OCI-LY1 (cell line): ENCODE data around the gene EIF3F.

Experiments
- EZH2 ChIP-seq: fragments of 200-600 bp; sonication (generic), shearing (Covaris generic); IDR thresholded peaks from 2 replicates; pipeline ENCODE4 v1.8.0; 2017; ENCODE audit warnings: borderline replicate concordance, mixed run types, mild to moderate bottlenecking, antibody characterized with exemption, low read length, moderate library complexity, mixed read lengths
- TF ChIP-seq, protein P1 (sequence below): fragments of 200-600 bp; sonication (generic), shearing (Covaris generic); IDR thresholded peaks from 2 replicates; pipeline ENCODE4 v1.5.1; 2017; ENCODE audit warnings: mild to moderate bottlenecking, antibody characterized with exemption, low read length, moderate library complexity, mixed read lengths

DNA sequence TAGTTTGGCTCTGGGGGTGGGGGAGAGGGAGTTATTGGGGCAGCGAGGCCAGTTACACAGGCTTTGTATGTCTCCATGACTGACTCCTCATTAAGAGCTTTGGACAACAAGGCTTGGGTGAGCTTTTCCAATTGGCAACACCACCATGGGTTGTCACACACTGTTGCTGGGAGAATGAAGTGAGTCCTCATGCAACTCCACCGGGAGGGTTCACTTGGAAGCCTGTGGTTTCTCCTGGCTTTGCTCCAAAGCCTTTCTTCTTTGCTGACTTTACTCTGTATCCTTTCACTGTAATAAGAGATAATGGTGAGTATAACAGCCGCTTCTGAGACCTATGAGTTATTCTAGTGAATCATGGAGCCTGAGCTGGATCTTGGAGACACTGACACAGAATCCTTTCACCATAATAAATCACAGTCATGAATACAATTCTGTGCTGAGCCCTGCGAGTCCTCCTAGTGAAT is 24.9 kb downstream of the EIF3F start:
- no peak for TF ChIP-seq EZH2
- TF ChIP-seq, protein P1, sequence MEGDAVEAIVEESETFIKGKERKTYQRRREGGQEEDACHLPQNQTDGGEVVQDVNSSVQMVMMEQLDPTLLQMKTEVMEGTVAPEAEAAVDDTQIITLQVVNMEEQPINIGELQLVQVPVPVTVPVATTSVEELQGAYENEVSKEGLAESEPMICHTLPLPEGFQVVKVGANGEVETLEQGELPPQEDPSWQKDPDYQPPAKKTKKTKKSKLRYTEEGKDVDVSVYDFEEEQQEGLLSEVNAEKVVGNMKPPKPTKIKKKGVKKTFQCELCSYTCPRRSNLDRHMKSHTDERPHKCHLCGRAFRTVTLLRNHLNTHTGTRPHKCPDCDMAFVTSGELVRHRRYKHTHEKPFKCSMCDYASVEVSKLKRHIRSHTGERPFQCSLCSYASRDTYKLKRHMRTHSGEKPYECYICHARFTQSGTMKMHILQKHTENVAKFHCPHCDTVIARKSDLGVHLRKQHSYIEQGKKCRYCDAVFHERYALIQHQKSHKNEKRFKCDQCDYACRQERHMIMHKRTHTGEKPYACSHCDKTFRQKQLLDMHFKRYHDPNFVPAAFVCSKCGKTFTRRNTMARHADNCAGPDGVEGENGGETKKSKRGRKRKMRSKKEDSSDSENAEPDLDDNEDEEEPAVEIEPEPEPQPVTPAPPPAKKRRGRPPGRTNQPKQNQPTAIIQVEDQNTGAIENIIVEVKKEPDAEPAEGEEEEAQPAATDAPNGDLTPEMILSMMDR: no peak
